HEK293 (cell line): ENCODE results near the gene PPP1CA.

Source experiments
- CTCF ChIA-PET: fragments of 350-600 bp; formaldehyde crosslinking; extraction: SDS; loops from one replicate; lab custom pipeline; 2021; ENCODE audit warnings: antibody characterized with exemption; lab: Yijun Ruan, JAX
- POLR2A ChIA-PET: fragments of 300-600 bp; formaldehyde crosslinking; extraction: SDS; loops from one replicate; lab custom pipeline; 2020; ENCODE audit warnings: antibody characterized with exemption, inconsistent platforms; lab: Yijun Ruan, JAX
- H3K27ac ChIP-seq: fragments of 200-500 bp; sonication (Bioruptor generic); 2 replicates; pipeline ENCODE4 v1.5.1; 2014; ENCODE audit warnings: low read depth, low read length, control low read depth, inconsistent platforms; ENCODE audit errors: extremely low read depth
- H3K36me3 ChIP-seq, 2 experiments: fragments of 200-500 bp in 1 of 2; sonication (Bioruptor generic) in 1 of 2; 1 replicate in 1 of 2; 2 replicates in 1 of 2; pipeline ENCODE4 v1.5.1; 2014 to 2017; ENCODE audit warnings: inconsistent platforms in 2 of 2, low read length in 2 of 2; ENCODE audit not compliant: control insufficient read depth in 2 of 2, insufficient read depth in 1 of 2
- H3K4me1 ChIP-seq: fragments of 200-500 bp; sonication (Bioruptor generic); 2 replicates; pipeline ENCODE4 v1.5.1; 2014; ENCODE audit warnings: mild to moderate bottlenecking, low read length, inconsistent platforms; ENCODE audit not compliant: control insufficient read depth, insufficient read depth
- H3K4me3 ChIP-seq: 2 replicates; pipeline ENCODE4 v1.5.1; 2011; ENCODE audit warnings: low read depth, mild to moderate bottlenecking, control low read depth, low read length, moderate library complexity
- H3K9me3 ChIP-seq: fragments of 200-500 bp; sonication (Bioruptor generic); 2 replicates; pipeline ENCODE4 v1.5.1; 2014; ENCODE audit warnings: low read depth, low read length, inconsistent platforms; ENCODE audit not compliant: control insufficient read depth, insufficient read depth
- KLF10 ChIP-seq: fragments of 450-650 bp; IDR thresholded peaks from 2 replicates; pipeline ENCODE4 v1.5.1; 2018; ENCODE audit warnings: missing biosample characterization, mild to moderate bottlenecking, missing genetic modification characterization
- KLF7 ChIP-seq: fragments of 450-650 bp; formaldehyde crosslinking; IDR thresholded peaks from 2 replicates; pipeline ENCODE4 v1.5.1; 2016; ENCODE audit warnings: missing biosample characterization, missing genetic modification characterization, borderline replicate concordance
- MYNN ChIP-seq: fragments of 450-650 bp; formaldehyde crosslinking; IDR thresholded peaks from 2 replicates; pipeline ENCODE4 v1.5.1; 2016; ENCODE audit warnings: missing biosample characterization, missing genetic modification characterization, borderline replicate concordance
- PRDM1 ChIP-seq: fragments of 450-650 bp; formaldehyde crosslinking; IDR thresholded peaks from 2 replicates; pipeline ENCODE4; 2016; ENCODE audit warnings: missing biosample characterization, missing genetic modification characterization
- ZBTB21 ChIP-seq: fragments of 450-650 bp; formaldehyde crosslinking; IDR thresholded peaks from 2 replicates; pipeline ENCODE4 v1.5.1; 2017; ENCODE audit warnings: missing biosample characterization, missing genetic modification characterization
- ZFHX2 ChIP-seq: fragments of 450-650 bp; formaldehyde crosslinking; conservative IDR thresholded peaks from 2 replicates; pipeline ENCODE4 v1.5.1; 2016; ENCODE audit warnings: missing biosample characterization, missing genetic modification characterization
- ZNF155 ChIP-seq: fragments of 450-650 bp; formaldehyde crosslinking; IDR thresholded peaks from 2 replicates; pipeline ENCODE4 v1.5.1; 2016; ENCODE audit warnings: missing biosample characterization, missing genetic modification characterization
- ZNF341 ChIP-seq: fragments of 450-650 bp; formaldehyde crosslinking; IDR thresholded peaks from 2 replicates; pipeline ENCODE4; 2016; ENCODE audit warnings: low read depth, missing biosample characterization, missing genetic modification characterization
- ZNF416 ChIP-seq: fragments of 450-650 bp; formaldehyde crosslinking; IDR thresholded peaks from 2 replicates; pipeline ENCODE4 v1.5.1; 2016; ENCODE audit warnings: missing biosample characterization, missing genetic modification characterization
- ZNF596 ChIP-seq: fragments of 450-650 bp; IDR thresholded peaks from 2 replicates; pipeline ENCODE4 v1.5.0; 2018; ENCODE audit warnings: missing biosample characterization, mild to moderate bottlenecking, missing genetic modification characterization, moderate library complexity
- ZNF664 ChIP-seq: fragments of 450-650 bp; formaldehyde crosslinking; IDR thresholded peaks from 2 replicates; pipeline ENCODE4 v1.5.1; 2016; ENCODE audit warnings: missing biosample characterization, missing genetic modification characterization
- TF ChIP-seq, protein P1 (sequence below): fragments of 450-650 bp; formaldehyde crosslinking; IDR thresholded peaks from 2 replicates; pipeline ENCODE4 v1.5.1; 2016; ENCODE audit warnings: missing biosample characterization, missing genetic modification characterization
- TF ChIP-seq, protein P2 (sequence below): fragments of 450-650 bp; formaldehyde crosslinking; IDR thresholded peaks from 2 replicates; pipeline ENCODE4 v1.5.1; 2016; ENCODE audit warnings: missing biosample characterization, missing genetic modification characterization
- TF ChIP-seq, protein P3 (sequence below): fragments of 450-650 bp; formaldehyde crosslinking; IDR thresholded peaks from 2 replicates; pipeline ENCODE4 v1.5.1; 2016; ENCODE audit warnings: missing biosample characterization, missing genetic modification characterization

Gene PPP1CA

DNA sequence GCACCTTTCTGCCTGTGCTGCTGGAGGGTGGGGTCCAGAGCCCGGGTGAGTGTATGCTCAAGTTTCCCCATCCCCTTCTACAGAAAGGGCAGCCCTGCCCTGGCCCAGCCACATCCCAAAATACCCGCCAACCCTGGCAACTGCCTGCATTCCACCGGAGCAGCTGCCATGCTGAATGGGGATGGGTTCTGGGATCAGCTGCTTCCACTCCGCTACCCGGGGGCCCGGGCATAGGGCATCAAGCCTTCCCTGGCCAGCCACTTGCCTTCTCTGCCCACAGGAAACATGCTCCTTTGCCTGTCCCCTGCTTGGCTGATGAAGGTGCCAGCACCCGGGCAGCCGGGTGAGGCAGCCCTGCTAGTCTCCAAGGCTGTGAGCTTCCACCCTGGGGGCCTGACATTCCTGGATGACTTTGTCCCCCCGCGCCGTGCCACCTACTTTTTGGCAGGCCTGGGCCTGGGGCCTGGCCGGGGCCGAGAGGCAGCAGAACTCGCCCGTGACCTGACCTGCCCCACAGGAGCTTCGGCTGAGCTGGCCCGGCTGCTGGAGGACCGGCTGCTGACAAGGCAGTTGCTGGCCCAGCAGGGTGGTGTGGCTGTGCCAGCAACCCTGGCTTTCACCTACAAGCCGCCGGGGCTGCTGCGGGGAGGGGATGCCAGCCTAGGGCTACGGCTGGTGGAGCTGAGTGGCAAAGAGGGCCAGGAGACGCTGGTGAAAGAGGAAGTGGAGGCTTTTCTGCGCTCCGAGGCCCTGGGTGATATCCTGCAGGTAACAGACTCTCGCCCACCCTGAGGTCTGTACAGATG lies 17.0 kb upstream of the PPP1CA start:
- Histone ChIP-seq H3K27ac (no peak overlapping the region), H3K4me3 (no peak overlapping the region), H3K4me1 (no peaks in the 10 kb centered on the region; the same call in 1 of the 2 replicates), H3K9me3 (no peaks in the 10 kb centered on the region), H3K36me3 (no peaks in the 10 kb centered on the region)
- TF ChIP-seq, protein P1, sequence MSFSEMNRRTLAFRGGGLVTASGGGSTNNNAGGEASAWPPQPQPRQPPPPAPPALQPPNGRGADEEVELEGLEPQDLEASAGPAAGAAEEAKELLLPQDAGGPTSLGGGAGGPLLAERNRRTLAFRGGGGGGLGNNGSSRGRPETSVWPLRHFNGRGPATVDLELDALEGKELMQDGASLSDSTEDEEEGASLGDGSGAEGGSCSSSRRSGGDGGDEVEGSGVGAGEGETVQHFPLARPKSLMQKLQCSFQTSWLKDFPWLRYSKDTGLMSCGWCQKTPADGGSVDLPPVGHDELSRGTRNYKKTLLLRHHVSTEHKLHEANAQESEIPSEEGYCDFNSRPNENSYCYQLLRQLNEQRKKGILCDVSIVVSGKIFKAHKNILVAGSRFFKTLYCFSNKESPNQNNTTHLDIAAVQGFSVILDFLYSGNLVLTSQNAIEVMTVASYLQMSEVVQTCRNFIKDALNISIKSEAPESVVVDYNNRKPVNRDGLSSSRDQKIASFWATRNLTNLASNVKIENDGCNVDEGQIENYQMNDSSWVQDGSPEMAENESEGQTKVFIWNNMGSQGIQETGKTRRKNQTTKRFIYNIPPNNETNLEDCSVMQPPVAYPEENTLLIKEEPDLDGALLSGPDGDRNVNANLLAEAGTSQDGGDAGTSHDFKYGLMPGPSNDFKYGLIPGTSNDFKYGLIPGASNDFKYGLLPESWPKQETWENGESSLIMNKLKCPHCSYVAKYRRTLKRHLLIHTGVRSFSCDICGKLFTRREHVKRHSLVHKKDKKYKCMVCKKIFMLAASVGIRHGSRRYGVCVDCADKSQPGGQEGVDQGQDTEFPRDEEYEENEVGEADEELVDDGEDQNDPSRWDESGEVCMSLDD (tag by site-specific recombination): no peak
- TF ChIP-seq, protein P2, sequence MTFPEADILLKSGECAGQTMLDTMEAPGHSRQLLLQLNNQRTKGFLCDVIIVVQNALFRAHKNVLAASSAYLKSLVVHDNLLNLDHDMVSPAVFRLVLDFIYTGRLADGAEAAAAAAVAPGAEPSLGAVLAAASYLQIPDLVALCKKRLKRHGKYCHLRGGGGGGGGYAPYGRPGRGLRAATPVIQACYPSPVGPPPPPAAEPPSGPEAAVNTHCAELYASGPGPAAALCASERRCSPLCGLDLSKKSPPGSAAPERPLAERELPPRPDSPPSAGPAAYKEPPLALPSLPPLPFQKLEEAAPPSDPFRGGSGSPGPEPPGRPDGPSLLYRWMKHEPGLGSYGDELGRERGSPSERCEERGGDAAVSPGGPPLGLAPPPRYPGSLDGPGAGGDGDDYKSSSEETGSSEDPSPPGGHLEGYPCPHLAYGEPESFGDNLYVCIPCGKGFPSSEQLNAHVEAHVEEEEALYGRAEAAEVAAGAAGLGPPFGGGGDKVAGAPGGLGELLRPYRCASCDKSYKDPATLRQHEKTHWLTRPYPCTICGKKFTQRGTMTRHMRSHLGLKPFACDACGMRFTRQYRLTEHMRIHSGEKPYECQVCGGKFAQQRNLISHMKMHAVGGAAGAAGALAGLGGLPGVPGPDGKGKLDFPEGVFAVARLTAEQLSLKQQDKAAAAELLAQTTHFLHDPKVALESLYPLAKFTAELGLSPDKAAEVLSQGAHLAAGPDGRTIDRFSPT: 0 out of 2 replicates have a peak, but pooled peaks have one; percentile 39
- no peak for TF ChIP-seq MYNN (tag by site-specific recombination)
- TF ChIP-seq, protein P3, sequence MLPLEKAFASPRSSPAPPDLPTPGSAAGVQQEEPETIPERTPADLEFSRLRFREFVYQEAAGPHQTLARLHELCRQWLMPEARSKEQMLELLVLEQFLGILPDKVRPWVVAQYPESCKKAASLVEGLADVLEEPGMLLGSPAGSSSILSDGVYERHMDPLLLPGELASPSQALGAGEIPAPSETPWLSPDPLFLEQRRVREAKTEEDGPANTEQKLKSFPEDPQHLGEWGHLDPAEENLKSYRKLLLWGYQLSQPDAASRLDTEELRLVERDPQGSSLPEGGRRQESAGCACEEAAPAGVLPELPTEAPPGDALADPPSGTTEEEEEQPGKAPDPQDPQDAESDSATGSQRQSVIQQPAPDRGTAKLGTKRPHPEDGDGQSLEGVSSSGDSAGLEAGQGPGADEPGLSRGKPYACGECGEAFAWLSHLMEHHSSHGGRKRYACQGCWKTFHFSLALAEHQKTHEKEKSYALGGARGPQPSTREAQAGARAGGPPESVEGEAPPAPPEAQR: no peak
- TF ChIP-seq ZNF664 (tag by site-specific recombination): no peak
- TF ChIP-seq ZNF596 (tag by site-specific recombination): no peak
- TF ChIP-seq PRDM1 (tag by site-specific recombination): no peak
- TF ChIP-seq ZBTB21: no peak
- no peak for TF ChIP-seq KLF7 (tag by site-specific recombination)
- peak; percentile 86 for TF ChIP-seq ZNF341
- ChIA-PET POLR2A (interaction anchor here (0.7 to 4.4 kb wide), 3 partner anchors 17 to 27 kb away, joined by 5 to 25 read pairs (median 7); partner anchors contain the start of genes CORO1B, PPP1CA and RAD9A), CTCF (interaction anchor here (0.6 to 1.9 kb wide), 3 partner anchors 17 to 196 kb away, joined by 3 to 8 read pairs (median 4); partner anchors contain the start of gene PPP1CA)

DNA sequence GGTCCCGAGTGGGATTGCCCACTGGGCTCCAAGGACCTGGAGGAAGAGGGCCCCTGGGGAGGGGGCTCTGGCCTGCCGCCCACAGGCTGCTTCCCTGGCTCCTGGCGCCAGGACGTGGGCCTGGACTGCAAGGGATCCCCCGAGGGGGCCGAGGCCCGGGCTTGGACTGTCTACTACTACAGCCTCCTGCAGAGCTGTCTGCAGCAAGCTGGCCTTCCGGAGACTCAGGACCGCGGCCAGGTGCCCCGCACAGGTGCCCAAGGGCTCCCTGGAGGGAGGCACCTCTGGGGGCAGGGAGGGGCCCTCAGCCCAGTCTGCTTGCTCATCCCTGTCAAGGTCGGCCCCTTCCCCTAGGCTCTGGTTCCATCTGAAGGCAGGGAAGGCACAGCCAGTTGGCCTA lies 15.8 kb upstream of the PPP1CA start:
- H3K27ac ChIP-seq: no peak overlapping the region
- CTCF ChIA-PET: interaction anchor here (1.4 to 1.9 kb wide), 2 partner anchors 16 to 35 kb away, joined by 5 to 8 read pairs; partner anchors contain the start of gene PPP1CA
- H3K4me1 ChIP-seq: no peaks in the 10 kb centered on the region; the same call in 1 of the 2 replicates
- no peaks in the 10 kb centered on the region for H3K36me3 ChIP-seq
- H3K9me3 ChIP-seq: no peaks in the 10 kb centered on the region
- POLR2A ChIA-PET: interaction anchor here (2.0 to 4.4 kb wide), 2 partner anchors 15 to 26 kb away, joined by 7 to 25 read pairs; partner anchors contain the start of genes CORO1B and PPP1CA
- no peak overlapping the region for H3K4me3 ChIP-seq
- TF ChIP-seq ZNF416 (tag by site-specific recombination) (no peak), KLF10 (tag by site-specific recombination) (no peak), ZNF155 (tag by site-specific recombination) (no peak), ZFHX2 (tag by site-specific recombination) (peak; percentile 83)
